GM21576 (cell line): ENCODE measurements around the gene FAS.

ENCODE experiments used
- ATAC-seq: cut with Tn5 transposase; IDR thresholded peaks from one replicate; pipeline ENCODE4 v1.9.1; 2021; ENCODE audit warnings: mild to moderate bottlenecking, moderate library complexity; ENCODE audit not compliant: unreplicated experiment

Gene FAS

GRCh38 chr10:88971221-88972061 is 19.2 kb upstream of the FAS start:
- no peak for ATAC-seq

- ATAC-seq: no peak
These were observed 16.6 kb upstream of the FAS start for GRCh38 chr10:88974012-88974411.

GRCh38 chr10:88974446-88975376 is 15.9 kb upstream of the FAS start:
- no peak for ATAC-seq

- ATAC-seq: no peak
These were observed 15.2 kb upstream of the FAS start for GRCh38 chr10:88975377-88975720.

GRCh38 chr10:88978463-88978862 is 12.1 kb upstream of the FAS start:
- ATAC-seq: no peak

- no peak for ATAC-seq
These were observed 11.4 kb upstream of the FAS start for GRCh38 chr10:88979153-88979562.

GRCh38 chr10:88979603-88980002 is 11.0 kb upstream of the FAS start:
- no peak for ATAC-seq

- no peak for ATAC-seq
These were observed 10.4 kb upstream of the FAS start for GRCh38 chr10:88980247-88980646.

- no peak for ATAC-seq
These were observed 9.8 kb upstream of the FAS start for GRCh38 chr10:88980800-88981199.

GRCh38 chr10:88981435-88981834 is 9.2 kb upstream of the FAS start:
- ATAC-seq: no peak

- ATAC-seq: no peak
These were observed 8.2 kb upstream of the FAS start for GRCh38 chr10:88982366-88982765.

- no peak for ATAC-seq
These were observed 7.4 kb upstream of the FAS start for GRCh38 chr10:88983206-88983605.

- ATAC-seq: no peak
These were observed 6.7 kb upstream of the FAS start for GRCh38 chr10:88983939-88984338.

- no peak for ATAC-seq
These were observed 6.1 kb upstream of the FAS start for GRCh38 chr10:88984525-88984924.

- no peak for ATAC-seq
These were observed 3.9 kb upstream of the FAS start for GRCh38 chr10:88986549-88987242.

- no peak for ATAC-seq
These were observed 3.3 kb upstream of the FAS start for GRCh38 chr10:88987243-88987725.

- ATAC-seq: no peak
These were observed 2.8 kb upstream of the FAS start for GRCh38 chr10:88987840-88988239.

- no peak for ATAC-seq
These were observed 1.2 kb upstream of the FAS start for GRCh38 chr10:88989423-88989822.

- ATAC-seq: no peak
These were observed 694 bp upstream of the FAS start for GRCh38 chr10:88989824-88990383.

GRCh38 chr10:88991161-88991898 is 732 bp downstream of the FAS start:
- ATAC-seq: peak; percentile 32
